ENCODE measurements around the gene COL12A1. TPM values are rescaled to one million over a fixed set of nuclear protein-coding genes. Genes with fewer than 3 reads are reported as not detected.

Gene COL12A1
- total and polyA plus RNA-seq, 2 donors (not counting 3 experiments of a cell fraction or from before 2014, with no cell fraction given), result 48.5 to 89.1 TPM

DNA sequence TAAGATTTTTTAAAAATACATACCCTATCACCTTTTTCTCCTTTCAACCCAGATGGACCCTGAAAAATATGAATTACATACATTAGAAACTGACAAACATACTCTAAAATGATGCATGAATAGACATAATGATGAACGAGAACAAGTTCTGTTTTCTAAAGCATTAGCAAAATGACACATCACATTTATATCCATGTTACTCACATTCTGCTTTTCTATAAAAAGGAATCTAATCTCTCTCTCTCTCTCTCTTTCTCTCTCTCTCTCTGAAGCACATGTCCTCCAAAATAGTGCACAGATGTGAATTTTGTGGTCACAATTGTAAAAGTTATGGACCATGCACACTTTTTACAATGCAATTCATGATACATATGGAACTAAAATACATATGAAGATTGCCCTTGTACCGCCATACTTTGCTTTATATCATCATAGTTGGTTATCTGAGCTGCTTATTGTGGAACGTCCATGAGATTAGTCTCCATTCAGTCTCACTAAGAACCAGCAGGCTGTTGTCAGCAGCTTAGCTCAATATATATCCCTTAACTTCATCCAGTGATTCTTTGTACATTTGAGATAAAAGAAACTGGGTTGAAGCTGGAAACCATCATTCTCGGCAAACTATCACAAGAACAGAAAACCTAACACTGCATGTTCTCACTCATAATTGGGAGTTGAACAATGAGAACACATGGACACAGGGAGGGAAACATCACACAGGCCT, 114.2 kb downstream of the COL12A1 start:
- Histone ChIP-seq H4K20me1 (replicated peaks; ENCODE audit: control insufficient read depth, extremely low read depth, insufficient read depth, low read length) (no peaks in the 10 kb centered on the region), H3K27me3 (ENCODE audit: control insufficient read depth in 2 of 2, insufficient read depth in 2 of 2, low read length in 2 of 2) (no peaks in the 10 kb centered on the region), H3K4me3 (replicated peaks in 1 of 3; ENCODE audit: insufficient read depth in 1 of 3, low read depth in 1 of 3, low read length in 3 of 3) (no peak overlapping the region), H3K27ac (ENCODE audit: insufficient read depth, low read depth, low read length) (no peak overlapping the region), H3K9me1 (replicated peaks; ENCODE audit: control insufficient read depth, extremely low read depth, insufficient read depth, low read length) (no peaks in the 10 kb centered on the region), H3K9me3 (replicated peaks; ENCODE audit: control insufficient read depth, insufficient read depth, low read length) (no peaks in the 10 kb centered on the region), H2AFZ (ENCODE audit: low read depth, low read length) (no peak overlapping the region), H3K36me3 (ENCODE audit: control insufficient read depth in 2 of 2, extremely low read depth in 1 of 2, insufficient read depth in 2 of 2, low read length in 2 of 2) (no peaks in the 10 kb centered on the region), H3K4me1 (ENCODE audit: control insufficient read depth, extremely low read depth, insufficient read depth, low read length) (no peaks in the 10 kb centered on the region), H3K79me2 (ENCODE audit: control insufficient read depth, insufficient read depth, low read length) (no peaks in the 10 kb centered on the region), H3K9ac (replicated peaks; ENCODE audit: extremely low read depth, insufficient read depth, low read length) (no peak overlapping the region), H3K4me2 (ENCODE audit: insufficient read depth, low read length) (no peak overlapping the region)
- POLR2A ChIA-PET, result no interaction called here
- intact Hi-C loops (cut with micrococcal nuclease) (no loop called here), dilution Hi-C loops (cut with MboI; ENCODE audit: extremely low pct_ligation_motif_present, low sequenced_read_pairs) (no loop called here)
- FAIRE-seq, result no peak
- no peak for TF ChIP-seq MYC (IDR thresholded peaks at IDR 0.05; ENCODE audit: low read depth, low read length)
- no peak for TF ChIP-seq POLR2A (IDR thresholded peaks at IDR 0.05; ENCODE audit: low read depth, low read length)
- TF ChIP-seq POLR2AphosphoS5 (IDR thresholded peaks at IDR 0.05; ENCODE audit: insufficient read depth, low read depth, low read length), result no peak
- TF ChIP-seq, protein P1, sequence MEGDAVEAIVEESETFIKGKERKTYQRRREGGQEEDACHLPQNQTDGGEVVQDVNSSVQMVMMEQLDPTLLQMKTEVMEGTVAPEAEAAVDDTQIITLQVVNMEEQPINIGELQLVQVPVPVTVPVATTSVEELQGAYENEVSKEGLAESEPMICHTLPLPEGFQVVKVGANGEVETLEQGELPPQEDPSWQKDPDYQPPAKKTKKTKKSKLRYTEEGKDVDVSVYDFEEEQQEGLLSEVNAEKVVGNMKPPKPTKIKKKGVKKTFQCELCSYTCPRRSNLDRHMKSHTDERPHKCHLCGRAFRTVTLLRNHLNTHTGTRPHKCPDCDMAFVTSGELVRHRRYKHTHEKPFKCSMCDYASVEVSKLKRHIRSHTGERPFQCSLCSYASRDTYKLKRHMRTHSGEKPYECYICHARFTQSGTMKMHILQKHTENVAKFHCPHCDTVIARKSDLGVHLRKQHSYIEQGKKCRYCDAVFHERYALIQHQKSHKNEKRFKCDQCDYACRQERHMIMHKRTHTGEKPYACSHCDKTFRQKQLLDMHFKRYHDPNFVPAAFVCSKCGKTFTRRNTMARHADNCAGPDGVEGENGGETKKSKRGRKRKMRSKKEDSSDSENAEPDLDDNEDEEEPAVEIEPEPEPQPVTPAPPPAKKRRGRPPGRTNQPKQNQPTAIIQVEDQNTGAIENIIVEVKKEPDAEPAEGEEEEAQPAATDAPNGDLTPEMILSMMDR (IDR thresholded peaks at IDR 0.05; ENCODE audit: extremely low read depth in 1 of 2, insufficient read depth in 1 of 2, low read depth in 1 of 2, low read length in 2 of 2), result no peak
- no peak for TF ChIP-seq JUN (IDR thresholded peaks at IDR 0.05; ENCODE audit: borderline replicate concordance, insufficient read depth, insufficient read length, low read depth)
- TF ChIP-seq EZH2 (IDR thresholded peaks at IDR 0.05; ENCODE audit: borderline replicate concordance, low read depth, low read length, severe bottlenecking), result no peak
- TF ChIP-seq MAX (IDR thresholded peaks at IDR 0.05; ENCODE audit: insufficient read depth, insufficient read length), result no peak
- no peak for TF ChIP-seq GATA2 (IDR thresholded peaks at IDR 0.05; ENCODE audit: insufficient read depth, insufficient read length, low read depth, low read length)
- TF ChIP-seq FOS (IDR thresholded peaks at IDR 0.05; ENCODE audit: borderline replicate concordance, insufficient read depth, low read length), result no peak
- CTCF ChIA-PET, result no interaction called here
- BruUV-seq (replicated peaks), result no TSS peak
- DNase-seq (ENCODE audit: low read depth, low spot score), result no peak

Data from endothelial cell of umbilical vein (primary cell).